Measurements from ENCODE around the gene NKAIN1.

- TF ChIP-seq CTCF (IDR thresholded peaks at IDR 0.05) (no peak), POLR2A (IDR thresholded peaks at IDR 0.05) (no peak)
These were observed 5.5 kb downstream of the NKAIN1 start for GRCh38 chr1:31234123-31234708.
